HG02970 (cell line): ENCODE results near the gene GEMIN2.
"Not testable (repeated sequence)": the region's sequence is repeated elsewhere in the genome, so short reads cannot be mapped to it uniquely, and the experiment has no call there.

Experiments used
- ATAC-seq: cut with Tn5 transposase; IDR thresholded peaks from one replicate; pipeline ENCODE4 v1.9.1; 2021; ENCODE audit warnings: mild to moderate bottlenecking, moderate library complexity, moderate number of reproducible peaks; ENCODE audit not compliant: unreplicated experiment, low FRiP score

GEMIN2 gene

GRCh38 chr14:39109893-39110715 lies 4.0 kb upstream of the GEMIN2 start:
- ATAC-seq: no peak

GRCh38 chr14:39113685-39114072 lies 444 bp upstream of the GEMIN2 start:
- no peak for ATAC-seq

- no peak for ATAC-seq
Measured at GRCh38 chr14:39122330-39123138, 8.4 kb downstream of the GEMIN2 start.

GRCh38 chr14:39137835-39138234 lies 23.7 kb downstream of the GEMIN2 start:
- not testable (repeated sequence) for ATAC-seq

- no peak for ATAC-seq
Measured at GRCh38 chr14:39138440-39138839, 24.3 kb downstream of the GEMIN2 start.

- no peak for ATAC-seq
Measured at GRCh38 chr14:39140170-39140569, 26.0 kb downstream of the GEMIN2 start.

- not testable (repeated sequence) for ATAC-seq
Measured at GRCh38 chr14:39141623-39142022, 27.5 kb downstream of the GEMIN2 start.

GRCh38 chr14:39143226-39143625 lies 29.1 kb downstream of the GEMIN2 start:
- not testable (repeated sequence) for ATAC-seq

GRCh38 chr14:39145266-39145966 lies 31.3 kb downstream of the GEMIN2 start:
- ATAC-seq: no peak

- no peak for ATAC-seq
Measured at GRCh38 chr14:39154594-39155189, 40.6 kb downstream of the GEMIN2 start.

- no peak for ATAC-seq
Measured at GRCh38 chr14:39157491-39157890, 43.4 kb downstream of the GEMIN2 start.

GRCh38 chr14:39158222-39158858 lies 44.2 kb downstream of the GEMIN2 start:
- ATAC-seq: no peak

GRCh38 chr14:39160494-39160893 lies 46.4 kb downstream of the GEMIN2 start:
- ATAC-seq: no peak

GRCh38 chr14:39167797-39168320 lies 53.7 kb downstream of the GEMIN2 start:
- not testable (repeated sequence) for ATAC-seq

GRCh38 chr14:39168591-39168990 lies 54.5 kb downstream of the GEMIN2 start:
- ATAC-seq: no peak

GRCh38 chr14:39169541-39169900 lies 55.4 kb downstream of the GEMIN2 start:
- ATAC-seq: no peak

GRCh38 chr14:39173198-39173597 lies 59.1 kb downstream of the GEMIN2 start:
- no peak for ATAC-seq

- peak; percentile 98 for ATAC-seq
Measured at GRCh38 chr14:39174560-39175444, 60.7 kb downstream of the GEMIN2 start, which contains the start of gene PNN. Gene PNN (plus strand): TSS chr14:39175254. CDS start chr14:39175280, 26 bp downstream.
